Measurements from ENCODE around the gene FEM1C.

The FEM1C gene

DNA sequence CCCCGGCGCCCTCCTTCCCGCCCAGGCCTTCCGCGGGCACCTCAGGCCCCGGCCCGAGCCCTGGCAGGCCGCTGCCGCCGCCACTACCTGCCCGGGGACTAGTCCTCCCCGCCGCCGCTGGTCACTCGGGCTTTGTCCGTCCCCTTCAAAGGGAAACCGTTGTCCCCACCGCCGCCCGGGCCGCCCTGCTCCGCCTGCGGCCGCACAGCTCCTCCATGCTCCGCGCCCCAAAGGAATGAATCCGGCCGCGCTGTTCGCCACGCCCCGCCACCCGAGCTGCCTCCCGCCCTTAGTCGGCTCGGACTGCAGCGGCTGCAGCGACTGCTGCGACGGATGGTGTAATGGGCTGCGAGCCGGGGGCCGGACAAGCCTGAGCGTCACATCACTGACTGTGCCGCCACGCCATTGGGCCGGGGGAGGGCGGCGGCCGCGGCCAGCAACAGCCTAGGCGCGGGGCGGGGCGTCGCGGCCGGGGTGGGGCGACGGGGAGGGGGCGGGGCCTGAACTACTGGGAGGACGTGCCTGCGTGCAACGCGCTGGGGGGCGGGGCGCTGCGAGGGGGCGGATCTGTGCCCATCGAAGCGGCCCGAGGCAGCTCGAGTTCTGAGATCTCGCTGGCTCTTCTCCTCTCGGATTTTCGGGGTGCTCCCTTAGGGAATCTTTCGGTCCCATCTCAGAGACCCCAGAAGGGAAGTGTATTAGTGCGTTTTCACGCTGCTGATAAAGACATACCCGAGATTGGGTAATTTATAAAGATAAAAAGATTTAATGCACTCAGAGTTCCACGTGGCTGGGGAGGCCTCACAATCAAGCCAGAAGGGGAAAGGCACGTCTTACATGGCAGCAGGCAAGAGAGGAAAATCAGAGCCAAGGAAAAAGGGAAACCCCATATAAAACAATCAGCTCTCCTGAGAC, at the start of gene FEM1C:
Gene FEM1C, minus strand, starts transcription at position 340 of the 915 bp plus-strand sequence. CDS start 1,282 bp downstream, outside the sequence.
- peak; percentile 82 for DNase-seq

DNA sequence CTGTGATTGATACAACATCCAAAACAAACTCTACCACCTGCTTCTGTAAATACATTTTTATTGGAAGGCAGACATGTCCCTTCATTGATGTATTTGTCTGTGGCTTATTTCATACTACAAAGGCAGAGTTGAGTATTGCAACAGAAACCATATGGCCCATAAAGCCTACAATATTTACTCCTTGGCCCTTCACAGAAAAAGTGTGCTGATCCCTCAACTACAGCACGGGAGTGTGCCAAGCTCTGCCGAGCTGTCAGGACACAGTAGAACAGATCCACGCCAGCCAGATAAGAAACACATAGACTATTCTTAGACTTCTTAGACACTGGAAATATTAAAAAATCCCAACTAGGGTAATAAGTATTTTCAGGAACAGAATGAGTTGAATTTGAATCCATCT, 44.5 kb upstream of the FEM1C start:
- DNase-seq, result no peak

DNA sequence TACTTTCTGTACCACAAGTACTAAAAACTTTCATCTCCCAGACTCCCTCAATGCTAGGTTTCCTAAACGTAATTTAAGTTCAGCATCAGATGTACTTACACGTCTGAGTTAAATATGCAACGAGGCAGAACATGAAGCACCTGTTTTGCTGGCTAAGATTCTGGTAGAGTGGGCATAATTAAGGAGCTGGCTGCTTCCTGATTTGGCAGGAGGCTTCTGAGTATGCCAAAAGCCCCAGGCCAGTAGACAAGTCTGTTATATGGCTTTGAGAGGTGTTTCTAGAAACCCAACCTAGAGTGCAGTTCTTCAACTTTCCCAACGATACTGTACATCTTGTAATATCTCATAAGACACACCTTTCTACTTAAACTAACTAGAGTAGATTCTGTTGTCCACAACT, 44.1 kb upstream of the FEM1C start:
- no peak for DNase-seq

- peak; percentile 6 for DNase-seq
Observed at GRCh38 chr5:115586525-115587146, 42.1 kb upstream of the FEM1C start.

DNA sequence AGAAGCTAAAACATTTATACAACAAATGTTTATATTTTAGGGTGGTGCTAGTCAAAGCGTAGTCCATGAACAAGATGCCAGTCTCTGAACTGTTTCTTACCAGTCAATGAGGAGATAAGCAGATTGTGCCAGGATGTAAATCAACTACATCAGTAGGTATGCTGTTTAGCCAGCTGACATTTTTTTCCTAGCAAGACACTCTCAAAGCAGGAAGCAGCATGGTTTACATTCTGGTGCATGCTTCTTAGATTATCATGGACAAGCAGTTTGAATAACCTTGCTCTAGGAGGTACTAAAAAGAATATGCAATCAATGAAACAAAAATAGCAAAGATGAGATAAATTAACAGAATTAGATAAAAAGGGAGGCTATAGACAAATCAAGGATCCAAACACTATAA, 40.7 kb upstream of the FEM1C start:
- DNase-seq, result no peak

- DNase-seq, result no peak
Observed at GRCh38 chr5:115584501-115584900, 39.9 kb upstream of the FEM1C start.

GRCh38 chr5:115583474-115583873, 38.9 kb upstream of the FEM1C start:
- DNase-seq, result no peak

DNA sequence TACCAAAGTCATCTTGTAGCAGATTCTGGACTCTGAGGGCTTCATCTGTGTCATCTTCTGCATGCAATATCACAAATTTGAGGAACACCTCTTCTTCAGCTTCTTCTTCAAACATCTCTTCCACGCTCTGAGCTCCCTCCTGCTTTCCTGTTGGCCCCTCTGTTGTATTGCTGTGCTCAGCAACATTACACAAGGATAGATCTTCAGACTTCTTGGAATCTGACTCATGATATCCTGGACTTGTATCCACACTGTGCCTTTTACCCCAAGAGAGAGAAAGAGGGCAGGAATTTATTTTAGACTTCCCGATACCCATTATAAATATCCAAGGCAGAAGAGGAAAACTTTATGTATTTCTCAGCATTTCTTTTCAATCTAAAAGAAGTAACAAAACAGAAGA, 36.4 kb upstream of the FEM1C start:
- DNase-seq, result no peak

DNA sequence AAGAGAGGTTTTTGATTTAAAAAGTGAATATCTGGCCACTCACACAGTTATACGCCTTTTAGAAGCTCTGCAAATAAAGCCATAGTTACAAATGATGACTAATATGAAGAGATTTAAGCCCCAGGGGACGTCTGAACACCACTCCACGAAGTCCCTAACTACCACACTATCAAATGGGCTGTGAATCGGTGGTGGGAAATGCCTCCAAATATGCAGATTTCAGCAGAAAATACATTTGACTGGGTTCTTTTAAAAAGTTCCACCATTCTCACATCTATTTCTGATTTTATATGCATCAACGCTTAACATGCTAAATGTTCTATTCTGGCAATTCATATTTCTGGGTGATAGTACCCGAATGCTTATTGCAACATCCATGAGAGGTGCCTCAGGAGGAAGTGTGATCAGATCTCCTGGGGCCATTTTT, 35.2 kb upstream of the FEM1C start:
- no peak for DNase-seq

DNA sequence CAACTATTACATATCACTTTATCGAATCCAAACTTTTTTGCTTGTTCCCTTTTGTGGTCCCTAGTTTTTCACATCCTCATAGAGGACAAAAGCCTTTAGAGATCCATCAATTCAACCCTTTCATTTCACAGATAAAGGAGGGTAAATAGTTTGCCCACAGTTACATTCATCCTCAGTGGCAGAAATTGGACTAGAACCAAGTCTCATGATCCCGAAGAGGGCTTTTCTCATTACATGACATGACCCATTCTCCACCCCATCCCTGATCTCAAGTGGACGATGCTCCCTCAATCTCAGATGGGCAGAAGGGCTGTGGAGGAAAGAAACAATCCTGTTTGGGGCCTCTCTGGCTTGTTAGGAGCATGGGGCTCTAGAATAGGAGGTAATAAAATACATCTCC, 34.6 kb upstream of the FEM1C start:
- DNase-seq, result no peak

GRCh38 chr5:115578657-115579056, 34.1 kb upstream of the FEM1C start:
- no peak for DNase-seq

DNA sequence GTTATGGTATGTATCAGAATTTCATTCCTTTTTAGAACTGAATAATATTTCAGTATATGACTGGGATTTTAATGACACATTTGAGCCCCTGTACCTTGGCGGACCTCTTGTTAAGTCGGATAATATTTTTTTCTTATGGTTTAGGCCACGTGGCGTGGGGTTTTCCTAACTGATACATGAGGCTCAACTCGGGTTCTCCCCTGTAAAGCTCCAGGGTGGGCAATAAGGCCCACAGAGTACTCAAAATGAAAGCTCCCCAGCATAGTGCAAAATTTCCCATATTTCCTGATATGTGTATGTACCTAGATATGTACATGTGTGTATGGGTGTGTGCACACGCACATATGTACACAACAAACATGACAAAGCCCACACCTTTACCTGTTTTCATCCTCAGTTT, 33.2 kb upstream of the FEM1C start:
- no peak for DNase-seq

- DNase-seq, result no peak
Observed at GRCh38 chr5:115577329-115577728, 32.8 kb upstream of the FEM1C start.

GRCh38 chr5:115575167-115576070, 30.8 kb upstream of the FEM1C start:
- DNase-seq, result no peak

- DNase-seq, result no peak
Observed at GRCh38 chr5:115573133-115573532, 28.6 kb upstream of the FEM1C start.

DNA sequence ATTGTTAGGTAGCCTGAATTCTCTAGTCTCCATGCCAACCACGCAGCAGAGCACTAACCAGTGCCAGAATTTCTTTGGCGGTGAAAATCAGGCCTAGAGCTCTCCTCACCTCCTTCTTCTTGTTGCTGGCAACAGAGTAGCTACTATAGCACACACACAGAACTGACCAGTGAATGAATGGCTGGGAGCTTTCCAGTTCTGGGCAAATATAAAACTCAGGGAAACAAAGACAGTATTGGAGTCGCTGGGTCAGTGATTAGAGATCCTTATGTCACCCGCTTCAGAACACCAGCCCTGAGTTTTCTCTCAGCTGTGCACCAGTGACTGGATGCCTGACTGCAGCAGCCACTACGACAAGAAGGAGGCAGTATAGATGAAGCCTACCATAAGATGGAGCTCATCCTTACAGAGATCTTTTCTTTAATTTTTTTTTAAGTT, 26.9 kb upstream of the FEM1C start:
- no peak for DNase-seq

DNA sequence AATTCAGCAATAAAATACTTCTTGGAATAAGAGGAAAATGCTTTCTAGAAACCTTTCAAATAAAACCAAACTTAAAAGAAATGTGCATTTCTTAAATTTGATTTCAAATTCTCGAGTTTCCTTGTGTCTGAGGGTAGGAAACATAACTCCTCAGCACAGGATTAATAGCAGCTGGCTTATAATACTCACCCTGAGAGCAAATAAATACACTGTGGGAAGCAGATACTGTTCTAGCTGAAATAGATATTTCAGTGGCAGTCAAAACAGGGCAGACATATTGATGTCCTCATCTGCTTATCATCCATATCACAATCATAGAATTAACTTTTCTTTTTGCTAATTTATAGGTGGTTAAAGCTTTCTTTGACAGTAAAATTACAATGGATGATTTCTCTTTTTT, 24.1 kb upstream of the FEM1C start:
- no peak for DNase-seq

DNA sequence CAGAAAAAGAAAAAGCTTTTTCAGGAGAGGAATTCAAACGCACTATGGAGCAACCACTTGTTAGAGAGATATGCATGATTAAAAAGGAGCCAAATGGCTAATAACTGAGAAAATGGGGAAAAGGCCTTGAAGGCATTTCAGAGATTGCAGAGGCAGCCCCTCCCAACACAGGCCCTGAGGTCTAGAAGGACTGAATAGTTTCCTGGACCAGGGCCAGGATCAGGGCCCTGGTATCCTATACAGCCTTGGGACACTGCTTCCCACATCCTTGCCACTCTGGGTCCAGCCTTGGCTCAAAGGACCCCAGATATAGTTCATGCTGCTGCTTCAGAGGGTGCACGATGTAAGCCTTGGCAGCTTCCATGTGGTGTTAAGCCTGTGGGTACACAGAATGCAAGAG, 20.7 kb upstream of the FEM1C start:
- DNase-seq, result no peak

GRCh38 chr5:115561176-115561575, 16.6 kb upstream of the FEM1C start:
- no peak for DNase-seq

GRCh38 chr5:115559524-115559923, 14.9 kb upstream of the FEM1C start:
- DNase-seq, result no peak

GRCh38 chr5:115558388-115558956, 13.9 kb upstream of the FEM1C start:
- no peak for DNase-seq

DNA sequence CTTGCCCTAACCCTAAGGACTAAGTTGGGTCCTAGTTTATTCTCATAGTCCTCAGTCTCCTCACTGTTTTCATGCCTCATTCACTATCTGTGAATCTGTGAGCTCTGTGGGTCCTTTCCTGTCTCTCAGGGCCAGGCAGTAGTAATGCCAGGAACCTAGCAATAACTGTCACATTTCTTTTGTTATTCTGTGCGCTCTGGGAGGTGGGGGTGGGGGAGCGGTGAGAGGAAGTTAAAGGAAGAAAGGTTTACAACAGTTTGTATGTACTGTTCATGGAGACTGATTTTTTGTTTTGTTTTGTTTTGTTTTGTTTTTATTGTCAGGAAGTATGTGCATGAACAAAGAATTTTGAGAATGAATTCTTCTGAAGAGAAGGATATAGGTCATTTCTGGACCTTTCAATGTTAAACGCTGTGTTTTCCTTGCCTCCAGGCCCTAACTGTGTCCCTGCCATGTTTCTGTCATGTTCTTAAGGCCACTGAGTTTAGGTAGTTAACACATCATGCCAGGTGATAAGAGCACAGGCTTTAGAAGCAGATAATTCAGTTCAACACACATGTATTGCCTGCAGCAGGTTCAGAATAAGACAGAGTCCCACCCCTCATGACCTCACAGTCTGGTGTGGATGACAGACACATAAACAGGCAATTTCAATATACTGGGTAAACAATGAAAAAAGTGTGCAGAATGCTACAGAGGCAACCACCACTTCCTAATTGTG, 13.3 kb upstream of the FEM1C start:
- no peak for DNase-seq

Data from NCI-H526 treated with DMSO at 0.1 percent for 48 hours (cell line).